ENCODE results near the gene FAM13A.

DNA sequence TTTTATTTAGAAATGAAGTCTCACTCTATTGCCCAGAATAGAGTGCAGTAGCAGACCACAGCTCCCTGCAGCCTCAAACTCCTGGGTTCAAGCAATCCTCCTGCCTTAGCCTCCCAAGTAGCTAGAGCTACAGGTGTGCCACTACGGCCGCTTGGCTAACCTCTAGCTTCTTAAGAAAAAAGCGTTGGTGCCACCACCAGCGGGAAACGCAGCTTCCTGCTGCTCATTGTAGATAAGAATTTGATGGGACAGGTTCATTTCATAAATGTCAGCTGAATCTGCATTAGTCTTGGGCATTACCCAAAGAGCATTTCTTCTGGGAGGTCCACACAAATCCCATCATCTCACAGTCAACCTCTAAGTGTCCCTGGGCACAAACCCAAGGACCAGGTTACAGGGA lies 326.2 kb downstream of the FAM13A start:
- TF ChIP-seq, protein P1, sequence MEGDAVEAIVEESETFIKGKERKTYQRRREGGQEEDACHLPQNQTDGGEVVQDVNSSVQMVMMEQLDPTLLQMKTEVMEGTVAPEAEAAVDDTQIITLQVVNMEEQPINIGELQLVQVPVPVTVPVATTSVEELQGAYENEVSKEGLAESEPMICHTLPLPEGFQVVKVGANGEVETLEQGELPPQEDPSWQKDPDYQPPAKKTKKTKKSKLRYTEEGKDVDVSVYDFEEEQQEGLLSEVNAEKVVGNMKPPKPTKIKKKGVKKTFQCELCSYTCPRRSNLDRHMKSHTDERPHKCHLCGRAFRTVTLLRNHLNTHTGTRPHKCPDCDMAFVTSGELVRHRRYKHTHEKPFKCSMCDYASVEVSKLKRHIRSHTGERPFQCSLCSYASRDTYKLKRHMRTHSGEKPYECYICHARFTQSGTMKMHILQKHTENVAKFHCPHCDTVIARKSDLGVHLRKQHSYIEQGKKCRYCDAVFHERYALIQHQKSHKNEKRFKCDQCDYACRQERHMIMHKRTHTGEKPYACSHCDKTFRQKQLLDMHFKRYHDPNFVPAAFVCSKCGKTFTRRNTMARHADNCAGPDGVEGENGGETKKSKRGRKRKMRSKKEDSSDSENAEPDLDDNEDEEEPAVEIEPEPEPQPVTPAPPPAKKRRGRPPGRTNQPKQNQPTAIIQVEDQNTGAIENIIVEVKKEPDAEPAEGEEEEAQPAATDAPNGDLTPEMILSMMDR (IDR thresholded peaks at IDR 0.05): no peak
- TF ChIP-seq POLR2AphosphoS5 (IDR thresholded peaks at IDR 0.05): no peak
- no peak for TF ChIP-seq EP300 (IDR thresholded peaks at IDR 0.05)
